Ovary (tissue), 3 donors: ENCODE results near the gene KAT6B.

ENCODE experiments used
- CTCF ChIP-seq, 3 donors: fragments of 450-650 bp in 2 of 3; fragments of 200-600 bp in 1 of 3; IDR thresholded peaks; one replicate each; pipeline versions ENCODE4 v1.5.1 to v1.8.0; 2016 to 2022; ENCODE audit warnings: antibody characterized with exemption in 3 of 3, mild to moderate bottlenecking in 1 of 3
- POLR2A ChIP-seq: fragments of 450-650 bp; IDR thresholded peaks from one replicate; pipeline ENCODE4 v1.6.1; 2017; ENCODE audit warnings: antibody characterized with exemption, mild to moderate bottlenecking, moderate library complexity
- donor health status: DM: no; HTN: no; CAD: no.

GRCh38 chr10:74977913-74978847, 151.8 kb downstream of the KAT6B start:
- TF ChIP-seq CTCF (IDR thresholded peaks at IDR 0.05) (no peak), POLR2A (no peak)
